ENCODE results near the gene BANF2.

DNA sequence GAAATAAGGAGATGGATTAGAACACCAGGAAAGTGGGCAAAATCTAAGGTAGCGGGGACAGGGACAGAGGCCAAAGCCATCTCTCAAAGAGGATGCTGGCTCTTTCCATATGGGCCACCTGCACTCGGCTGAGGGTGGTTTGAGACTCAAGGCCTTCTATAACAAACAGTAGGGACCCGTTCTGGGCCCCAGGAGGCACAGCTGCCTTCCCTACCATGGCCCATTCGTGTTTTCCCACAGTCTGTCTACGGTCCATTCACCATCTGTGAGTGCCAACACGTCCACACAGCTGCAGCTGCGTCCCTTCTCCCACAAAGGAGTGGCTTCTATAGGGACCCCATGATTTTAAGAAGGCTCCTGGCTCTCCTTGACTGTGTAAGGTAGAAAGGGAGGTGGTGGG, 871 bp downstream of the BANF2 start:
- TF ChIP-seq, protein P1, sequence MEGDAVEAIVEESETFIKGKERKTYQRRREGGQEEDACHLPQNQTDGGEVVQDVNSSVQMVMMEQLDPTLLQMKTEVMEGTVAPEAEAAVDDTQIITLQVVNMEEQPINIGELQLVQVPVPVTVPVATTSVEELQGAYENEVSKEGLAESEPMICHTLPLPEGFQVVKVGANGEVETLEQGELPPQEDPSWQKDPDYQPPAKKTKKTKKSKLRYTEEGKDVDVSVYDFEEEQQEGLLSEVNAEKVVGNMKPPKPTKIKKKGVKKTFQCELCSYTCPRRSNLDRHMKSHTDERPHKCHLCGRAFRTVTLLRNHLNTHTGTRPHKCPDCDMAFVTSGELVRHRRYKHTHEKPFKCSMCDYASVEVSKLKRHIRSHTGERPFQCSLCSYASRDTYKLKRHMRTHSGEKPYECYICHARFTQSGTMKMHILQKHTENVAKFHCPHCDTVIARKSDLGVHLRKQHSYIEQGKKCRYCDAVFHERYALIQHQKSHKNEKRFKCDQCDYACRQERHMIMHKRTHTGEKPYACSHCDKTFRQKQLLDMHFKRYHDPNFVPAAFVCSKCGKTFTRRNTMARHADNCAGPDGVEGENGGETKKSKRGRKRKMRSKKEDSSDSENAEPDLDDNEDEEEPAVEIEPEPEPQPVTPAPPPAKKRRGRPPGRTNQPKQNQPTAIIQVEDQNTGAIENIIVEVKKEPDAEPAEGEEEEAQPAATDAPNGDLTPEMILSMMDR (IDR thresholded peaks at IDR 0.05; ENCODE audit: poor library complexity): no peak
- TF ChIP-seq EZH2 (IDR thresholded peaks at IDR 0.05; ENCODE audit: borderline replicate concordance): no peak

Data from hepatocyte (in vitro differentiated cells).